HG02610 (cell line): ENCODE results near the gene ATP8A1.
"Not testable (repeated sequence)": the region's sequence is repeated elsewhere in the genome, so short reads cannot be mapped to it uniquely, and the experiment has no call there.

ENCODE experiments used
- ATAC-seq: cut with Tn5 transposase; IDR thresholded peaks from one replicate; pipeline ENCODE4 v1.9.1; 2021; ENCODE audit warnings: mild to moderate bottlenecking, moderate library complexity; ENCODE audit not compliant: unreplicated experiment

Gene ATP8A1

DNA sequence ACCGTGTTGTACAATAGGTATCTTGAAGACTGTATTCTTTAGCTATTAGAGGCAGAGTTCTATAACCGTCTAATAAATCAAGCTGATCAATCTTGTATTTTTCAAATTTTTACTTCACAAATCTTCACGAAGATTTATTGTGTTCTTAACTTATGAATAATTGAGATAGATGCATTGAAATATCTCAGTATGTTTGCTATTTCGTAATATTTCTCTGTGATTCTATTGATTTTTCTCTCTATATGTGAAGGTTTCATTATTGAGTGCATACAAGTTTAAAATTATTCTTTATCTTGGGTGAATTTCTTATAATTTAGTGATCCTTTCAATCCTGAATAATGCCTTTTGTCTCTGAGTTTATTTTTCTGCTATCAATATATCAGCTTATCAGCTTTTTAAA lies 279.4 kb downstream of the ATP8A1 start:
- no peak for ATAC-seq

DNA sequence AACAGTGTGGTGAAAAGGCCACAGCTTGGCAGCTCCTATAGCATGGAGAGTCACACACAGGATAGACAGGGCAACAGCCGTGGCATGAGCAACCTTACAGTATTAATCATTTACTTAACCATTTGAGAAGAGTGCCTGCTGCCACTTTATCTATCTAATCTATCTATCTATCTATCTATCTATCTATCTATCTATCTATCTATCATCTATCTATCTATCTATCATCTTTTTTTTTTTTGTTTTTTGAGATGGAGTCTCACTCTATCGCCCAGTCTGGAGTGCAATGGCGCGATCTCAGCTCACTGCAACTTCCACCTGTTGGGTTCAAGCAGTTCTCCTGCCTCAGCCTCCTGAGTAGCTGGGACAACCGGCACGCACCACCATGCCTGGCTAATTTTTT lies 284.6 kb downstream of the ATP8A1 start:
- not testable (repeated sequence) for ATAC-seq

DNA sequence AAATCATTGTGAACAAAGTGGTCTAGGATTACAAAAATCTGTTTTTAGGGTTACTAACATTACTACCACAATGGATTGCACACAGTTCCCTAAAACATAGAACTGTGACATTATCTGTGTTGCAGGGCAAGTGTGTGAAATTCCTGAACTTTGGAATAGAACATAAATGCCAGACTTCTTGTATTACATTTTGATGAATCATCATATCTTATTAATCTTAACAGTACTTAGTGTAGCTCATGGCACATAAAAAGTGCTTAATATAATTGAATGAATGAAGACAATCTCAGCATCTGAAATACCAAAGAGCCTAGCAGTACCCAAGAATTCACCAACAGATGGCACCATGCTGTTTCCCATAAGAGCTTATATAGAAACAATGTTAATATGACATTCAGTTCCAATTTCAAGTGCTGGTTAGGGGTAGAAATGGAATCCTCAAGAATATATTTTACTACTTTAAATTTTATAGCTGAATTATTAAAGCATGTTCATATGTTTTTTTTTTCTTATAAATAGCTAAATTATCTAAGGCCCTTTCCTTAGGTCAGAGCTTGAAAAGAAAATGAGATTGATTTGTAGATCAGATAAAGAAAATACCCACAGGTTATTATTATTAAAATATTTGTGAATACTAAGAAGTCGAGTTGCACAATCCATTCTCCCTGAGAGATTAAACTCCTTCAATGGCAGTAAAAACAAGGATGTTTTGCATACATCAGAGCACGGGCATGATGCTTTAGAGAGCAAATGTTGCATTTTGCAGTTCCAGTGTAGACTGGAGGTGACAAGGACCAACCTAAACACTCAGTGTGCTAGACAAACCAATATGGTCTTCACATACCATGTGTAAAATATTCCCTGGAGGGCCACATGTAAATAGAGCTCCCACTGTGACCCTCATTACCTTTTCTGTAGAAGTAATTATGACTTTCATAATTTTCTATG lies 285.3 kb downstream of the ATP8A1 start:
- ATAC-seq, result no peak

DNA sequence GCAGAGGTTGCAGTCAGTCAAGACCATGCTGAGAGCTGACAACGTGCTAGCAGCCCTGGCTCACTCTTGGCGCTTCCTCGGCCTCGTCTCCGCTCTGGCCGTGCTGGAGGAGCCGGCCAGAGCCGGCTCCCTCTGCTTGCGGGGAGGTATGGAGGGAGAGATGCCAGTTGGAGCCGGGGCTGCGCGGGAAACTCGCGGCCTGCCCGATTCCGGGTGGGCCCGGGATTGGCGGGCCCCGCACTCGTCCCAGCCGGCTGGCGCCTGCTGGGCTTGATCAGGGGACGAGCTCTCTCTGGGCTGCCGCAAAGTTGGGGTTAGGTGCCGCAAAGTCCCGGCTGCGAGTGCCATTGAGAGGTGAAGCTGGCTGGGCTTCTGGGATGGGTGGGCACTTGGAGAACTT lies 287.4 kb downstream of the ATP8A1 start:
- no peak for ATAC-seq

DNA sequence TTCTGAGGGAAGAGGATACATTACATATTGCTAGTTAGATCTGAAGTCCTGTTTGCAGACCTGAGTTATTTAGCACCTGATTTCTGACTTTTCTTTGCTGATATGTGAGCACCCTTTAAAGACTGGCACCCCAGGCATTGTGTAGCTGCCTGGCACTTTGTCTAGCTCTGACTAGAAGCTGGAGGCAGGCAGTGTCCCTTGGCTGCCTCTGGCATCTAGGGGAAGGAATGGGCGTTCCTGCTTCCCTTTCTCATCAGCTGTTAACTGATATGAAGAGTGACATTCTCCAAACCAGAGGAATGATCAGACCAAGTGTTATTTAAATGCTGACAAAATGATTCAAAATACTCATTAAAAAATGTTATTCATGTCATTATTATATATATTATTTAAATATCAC lies 289.9 kb downstream of the ATP8A1 start:
- no peak for ATAC-seq

DNA sequence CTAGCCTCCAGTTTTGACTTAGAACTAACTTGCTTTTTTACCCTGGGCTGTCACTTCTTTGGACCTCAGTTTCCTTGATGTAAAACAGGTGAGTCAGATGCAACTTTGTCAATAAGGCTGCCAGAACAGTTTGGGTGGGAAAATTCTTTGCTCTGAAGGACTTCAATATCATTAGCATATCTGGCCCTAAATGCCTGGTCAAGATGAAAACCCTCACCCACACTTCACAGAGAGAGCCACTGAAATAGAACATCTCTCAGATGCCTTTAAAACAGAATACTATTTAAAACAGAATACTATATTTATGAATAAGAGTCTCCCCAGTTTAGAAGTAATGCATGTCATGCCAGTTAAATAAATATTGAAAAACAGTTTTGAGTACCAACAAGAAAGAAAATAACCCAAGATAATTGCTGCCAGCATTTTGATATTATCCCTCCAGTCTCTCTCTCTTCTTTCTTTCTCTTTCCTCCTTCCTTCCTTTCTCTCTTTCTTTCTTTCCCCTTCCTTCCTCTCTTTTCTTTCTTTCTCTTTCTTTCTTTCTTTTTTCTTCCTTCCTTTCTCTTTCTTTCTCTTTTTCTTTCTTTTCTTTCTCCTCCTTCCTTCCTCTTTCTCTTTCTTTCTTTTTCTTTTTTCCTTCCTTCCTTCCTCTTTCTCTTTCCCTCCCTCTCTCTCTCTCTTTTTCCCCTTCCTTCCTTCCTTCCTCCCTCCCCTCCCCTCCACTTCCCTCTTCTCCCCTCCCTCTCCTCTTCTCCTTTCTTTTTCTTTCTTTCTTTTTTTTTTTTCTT lies 292.4 kb downstream of the ATP8A1 start:
- no peak for ATAC-seq

DNA sequence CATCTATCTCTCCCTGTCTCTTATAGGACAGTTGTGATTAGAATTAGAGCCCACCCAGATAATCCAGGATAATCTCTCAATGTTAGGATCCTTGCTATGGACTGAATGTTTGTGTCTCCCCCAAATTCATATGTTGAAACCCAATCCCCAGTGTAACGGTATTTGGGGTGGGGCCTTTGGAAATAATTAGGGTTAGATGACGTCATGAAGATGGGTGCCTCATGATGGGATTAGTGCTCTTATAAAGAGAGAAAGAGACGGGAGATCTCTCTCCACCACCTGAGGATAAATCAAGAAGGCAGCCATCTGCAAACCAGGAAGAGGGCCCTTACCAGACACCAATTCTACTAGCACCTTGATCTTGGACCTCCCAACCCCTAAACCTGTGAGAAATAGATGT lies 293.3 kb downstream of the ATP8A1 start:
- ATAC-seq, result no peak

DNA sequence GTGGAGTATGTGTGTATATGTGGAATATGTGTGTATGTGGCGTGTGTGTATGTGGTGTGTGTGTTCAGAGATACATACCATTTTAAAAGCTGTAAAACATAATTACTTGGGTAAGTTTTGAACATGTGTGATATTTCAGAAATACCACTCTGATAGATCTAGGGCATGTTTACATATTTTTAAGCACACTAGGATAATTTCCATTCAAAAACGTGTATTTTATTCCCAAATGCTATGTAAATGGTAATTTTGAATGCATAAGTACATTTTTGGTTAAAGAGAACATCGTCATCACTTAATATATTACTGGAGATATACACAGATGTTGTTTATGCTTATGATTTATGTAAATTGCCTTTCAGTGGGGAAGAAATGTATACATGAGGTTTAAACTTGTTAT lies 294.3 kb downstream of the ATP8A1 start:
- no peak for ATAC-seq

DNA sequence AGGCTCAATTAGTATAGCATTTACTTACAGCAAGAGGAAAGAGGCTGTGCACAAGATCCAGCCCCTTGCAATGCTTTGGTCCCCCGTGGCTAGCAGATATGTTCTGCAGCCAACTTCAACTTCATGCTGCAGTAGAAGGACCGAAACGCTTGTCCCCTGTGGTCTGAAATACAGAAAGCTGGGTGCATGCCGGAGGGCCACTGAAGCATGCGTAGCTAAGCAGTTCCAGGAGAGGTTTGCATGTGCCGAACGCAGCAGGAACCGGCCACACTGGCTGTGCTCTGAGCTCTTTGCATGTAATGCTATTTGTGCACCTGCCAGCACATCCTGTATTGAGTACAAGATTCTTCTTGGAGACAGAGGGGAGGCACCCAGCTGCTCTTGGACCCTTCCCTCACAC lies 295.4 kb downstream of the ATP8A1 start:
- no peak for ATAC-seq

DNA sequence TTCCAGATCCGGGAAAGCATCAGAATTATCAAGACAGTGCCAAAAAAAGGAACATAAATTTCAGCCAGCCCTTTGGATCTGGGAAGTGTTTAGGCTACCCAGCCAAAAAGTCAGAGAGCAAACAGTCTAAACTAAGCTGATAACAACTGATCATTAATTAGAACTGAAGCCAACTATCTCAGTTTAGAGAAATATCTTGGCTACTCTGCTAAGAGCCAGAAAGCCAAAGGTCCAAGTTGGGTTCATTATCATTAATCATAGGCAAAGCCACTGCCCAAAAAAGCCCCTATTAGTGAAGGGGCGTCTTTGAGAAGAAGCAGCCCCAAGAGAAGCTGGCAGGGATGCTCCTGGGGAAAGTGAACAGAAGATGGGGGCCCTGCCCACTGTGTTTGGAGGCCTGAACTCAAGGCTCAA lies 296.6 kb downstream of the ATP8A1 start:
- no peak for ATAC-seq

DNA sequence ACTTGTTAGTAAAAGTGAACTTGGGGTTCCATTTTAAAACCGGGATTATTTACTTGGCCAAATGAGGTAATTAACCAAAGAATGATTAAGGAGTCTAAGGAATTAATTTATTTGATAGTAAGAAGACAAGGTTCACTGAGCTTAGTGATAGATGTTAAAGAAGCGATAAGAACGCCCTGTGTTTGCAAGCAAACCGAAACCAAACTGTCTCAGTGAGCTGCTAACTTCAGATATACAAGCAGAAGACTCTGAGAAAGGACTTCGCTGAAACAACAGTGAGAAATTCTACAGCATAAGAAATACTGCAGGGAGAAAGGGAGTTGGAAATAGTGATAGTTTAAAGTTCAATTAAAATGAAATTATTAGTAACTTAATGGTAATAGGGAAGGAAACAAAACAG lies 297.2 kb downstream of the ATP8A1 start:
- no peak for ATAC-seq
